Motor neuron (in vitro differentiated cells): ENCODE results near the gene URM1. TPM values are rescaled to one million over a fixed set of nuclear protein-coding genes. Genes with fewer than 3 reads are reported as not detected.
A peak's percentile ranks its signal among the peaks of the same experiment; 100 is the strongest.

Experiments
- ATAC-seq, 8 experiments: fragments of 200-7000 bp; cut with Tn5 transposase; replicated peaks in 6 of 8; 2 replicates each; pipeline ENCODE4 v1.8.0; 2021; ENCODE audit warnings: mild to moderate bottlenecking in 8 of 8, moderate library complexity in 8 of 8
- H3K27ac ChIP-seq, 2 donors: fragments of 250-450 bp; sonication (Bioruptor Pico); 2 replicates each; pipeline ENCODE4 v1.9.0; 2021; ENCODE audit warnings: antibody characterized with exemption in 2 of 2, mild to moderate bottlenecking in 2 of 2, moderate library complexity in 1 of 2
- H3K4me1 ChIP-seq, 2 donors: fragments of 250-450 bp; sonication (Bioruptor Pico); replicated peaks in 1 of 2; 2 replicates each; pipeline ENCODE4 v1.6.1; 2021; ENCODE audit warnings: antibody characterized with exemption in 2 of 2, mild to moderate bottlenecking in 2 of 2, moderate library complexity in 1 of 2
- H3K4me3 ChIP-seq, 5 donors: fragments of 250-450 bp; sonication (Bioruptor Pico); 2 replicates each; pipeline ENCODE4 v1.9.0; 2021; ENCODE audit warnings: antibody characterized with exemption in 5 of 5, mild to moderate bottlenecking in 5 of 5, moderate library complexity in 4 of 5
- WGBS, 10 experiments: fragments of 450-650 bp; shearing (Covaris generic); methylation state at CpG; one replicate each; pipeline ENCODE4 v1.0.0; 2022; 5-methylcytosine and 5-hydroxymethylcytosine counted together
- in situ Hi-C, 9 experiments: fragments of 400-800 bp; cut with MboI; loops; one replicate each; pipeline ENCODE4 v1.15.0; 2021; ENCODE audit warnings: low sequenced_read_pairs in 9 of 9, low pct_unique_long_range_greater_than_20kb in 2 of 9; ENCODE audit not compliant: unreplicated experiment in 9 of 9
- total RNA-seq, 8 experiments: library from RNA; unstranded; fragments of 300-600 nt; gene quantifications; 2 replicates each; pipeline versions ENCODE4 v1.2.3 to v1.2.4, GENCODE V29; 2022

The URM1 gene
- total RNA-seq, 8 experiments from 2014 or later: 32.0 to 57.2 (median 44.4) TPM

DNA sequence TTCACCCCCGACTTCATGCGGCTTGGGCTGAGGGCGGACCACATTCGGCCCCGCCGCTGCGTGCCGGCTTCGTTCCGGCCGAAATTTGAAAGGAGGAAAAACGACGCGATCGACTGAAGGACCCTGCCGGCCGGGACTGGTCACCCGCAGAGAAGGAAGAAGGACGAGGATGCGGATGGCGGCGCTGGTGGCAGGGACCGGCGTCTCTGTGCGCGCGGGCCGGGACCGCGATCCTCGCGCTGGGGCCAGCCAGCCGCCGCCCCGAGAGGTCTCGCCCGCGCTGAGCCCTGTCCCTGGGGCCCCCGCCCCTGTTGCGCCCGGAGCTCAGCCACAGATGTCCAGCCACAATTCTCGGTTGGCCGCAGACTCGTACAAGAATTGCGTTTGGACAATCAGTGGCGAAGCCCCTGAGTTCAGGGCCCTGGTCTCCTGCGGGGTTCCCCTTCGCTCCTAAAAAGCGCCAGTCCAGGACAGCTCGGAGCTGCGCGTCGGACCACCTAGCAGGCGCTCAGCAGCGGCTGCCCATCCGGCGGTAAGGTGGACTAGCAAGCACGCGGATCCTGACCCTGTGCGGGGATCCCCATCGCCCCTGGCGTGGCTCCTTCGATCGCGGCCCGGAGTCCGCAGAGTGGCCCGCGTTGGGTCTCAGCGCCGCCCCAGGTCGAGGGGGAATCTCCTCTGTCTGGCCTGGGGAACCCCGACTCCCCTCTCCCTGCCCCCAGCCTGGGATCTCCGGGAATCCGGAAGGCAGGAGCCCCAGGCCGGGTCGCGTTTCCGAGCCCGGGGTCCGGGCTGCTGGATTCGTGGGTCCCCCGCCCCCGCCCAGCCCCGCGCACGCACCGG is 21.3 kb downstream of the URM1 start:
- in situ Hi-C loops: no loop called here
- whole genome bisulfite sequencing, 10 experiments: 0 to 100% (median 4%) methylated on average over 3 to 19 of the region's 88 CpGs; no CpG with 5 or more reads in 6 of the 10 experiments
- H3K4me1 ChIP-seq: peaks cover 57 to 59% of the 10 kb centered on the region in 2 donors
- peak in 5 of 8 experiments; percentile 5 to 18 (median 9) for ATAC-seq
- peak overlapping the region; percentile 98 for H3K27ac ChIP-seq
- peak overlapping the region; percentile 50 to 92 (median 67) for H3K4me3 ChIP-seq

DNA sequence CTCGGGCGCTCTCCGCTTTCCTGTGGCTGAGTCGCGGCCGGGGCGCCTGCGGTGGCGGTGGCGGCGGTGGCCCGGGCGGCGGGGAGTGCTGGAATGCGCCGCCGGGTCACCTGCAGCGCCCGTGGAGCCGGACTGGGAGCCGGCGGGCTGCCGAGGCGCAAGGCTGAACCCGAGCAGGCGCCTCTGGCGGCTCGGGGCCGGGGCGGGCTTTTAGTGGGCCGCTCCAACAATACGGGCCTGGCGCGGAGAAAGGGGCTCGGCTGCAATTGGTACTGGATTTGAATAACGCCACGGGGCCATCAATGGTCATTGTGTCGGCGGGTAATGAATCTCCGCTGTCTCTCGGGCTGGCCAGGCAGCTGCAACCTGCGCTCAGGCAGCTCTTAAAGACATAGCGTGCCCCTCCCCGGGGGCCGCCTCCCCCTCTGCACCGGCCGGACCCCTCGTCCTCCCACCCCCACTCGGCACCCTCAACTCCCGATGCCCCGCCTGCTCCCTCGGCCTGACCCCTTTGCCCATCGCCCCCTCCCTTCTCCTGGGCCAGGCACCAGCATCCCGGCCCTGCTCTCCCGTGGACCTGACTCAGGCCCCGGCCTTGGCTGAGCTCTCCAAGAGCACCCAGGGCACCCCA is 22.1 kb downstream of the URM1 start:
- Histone ChIP-seq H3K4me1 (peaks cover 54 to 56% of the 10 kb centered on the region in 2 donors), H3K4me3 (peak overlapping the region; percentile 50 to 92 (median 67)), H3K27ac (peak overlapping the region; percentile 98)
- in situ Hi-C loops: no loop called here
- peak in 5 of 8 experiments; percentile 68 to 74 (median 70) for ATAC-seq
- 0% methylated on average over 1 of the region's 56 CpGs; no CpG with 5 or more reads in 9 of the 10 experiments for WGBS, 10 experiments

DNA sequence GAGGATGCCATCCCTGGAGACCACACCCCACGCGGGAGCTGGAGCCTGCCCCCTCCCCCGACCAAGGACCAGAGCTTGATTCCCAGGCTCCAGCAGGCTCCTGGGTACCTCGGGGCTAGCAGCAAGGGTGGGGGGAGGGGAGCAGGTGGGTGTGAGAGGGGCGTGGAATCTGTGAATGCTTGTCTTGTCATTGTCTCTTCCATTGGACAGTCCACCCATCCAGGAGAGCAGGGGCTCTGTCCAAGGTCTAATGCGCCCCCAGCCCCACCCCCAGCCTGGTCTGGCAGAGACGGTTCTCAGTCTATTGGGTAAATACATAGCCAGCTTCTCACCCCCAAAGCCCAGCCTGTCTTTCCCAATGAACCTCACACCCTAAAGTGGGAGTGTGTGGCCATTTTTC is 22.8 kb downstream of the URM1 start:
- Histone ChIP-seq H3K27ac (peak overlapping the region; percentile 98), H3K4me3 (peak overlapping the region; percentile 50 to 92 (median 67)), H3K4me1 (peaks cover 47 to 49% of the 10 kb centered on the region in 2 donors)
- peak in 5 of 8 experiments; percentile 15 to 49 (median 48) for ATAC-seq
- no CpG with 5 or more reads among the region's 7 CpGs for WGBS, 10 experiments
- in situ Hi-C loops: no loop called here

DNA sequence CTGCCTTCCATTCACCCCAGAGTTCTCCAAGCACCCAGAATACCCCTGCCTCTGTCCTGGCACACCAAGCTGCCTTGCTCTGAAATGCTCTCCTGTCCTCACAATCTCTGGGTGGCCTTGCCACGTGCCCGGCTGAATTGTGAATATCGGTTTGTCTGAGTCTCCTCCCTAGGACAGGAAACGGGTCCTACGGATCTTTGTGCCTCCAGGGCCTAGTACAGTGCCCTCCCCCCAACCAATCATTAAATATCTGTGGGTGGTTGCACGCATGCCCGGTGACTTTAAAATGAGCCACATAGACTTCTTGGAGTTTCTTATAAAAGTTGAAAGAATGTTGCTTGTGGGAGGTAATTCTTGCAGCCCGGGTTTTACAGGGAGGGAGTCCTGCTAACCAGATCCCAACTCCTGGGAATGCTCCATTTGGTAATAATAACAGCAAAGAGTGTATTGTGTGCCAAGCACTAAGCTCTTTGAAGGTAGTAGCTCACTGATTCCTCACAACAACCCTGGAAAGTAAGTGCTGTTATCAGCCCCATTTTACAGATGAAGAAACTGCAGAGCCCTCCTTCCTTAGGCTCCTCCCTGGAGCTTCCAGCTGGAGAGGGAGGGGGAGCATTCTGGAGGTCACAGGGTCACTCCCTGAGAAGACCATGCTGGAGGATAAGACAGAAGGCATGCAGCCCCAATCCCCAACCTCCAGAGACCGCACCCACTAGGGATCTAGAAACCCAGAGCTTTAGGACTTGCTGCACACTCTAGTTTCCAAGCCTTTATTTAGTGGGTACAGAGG is 23.4 kb downstream of the URM1 start:
- ATAC-seq: peak in 3 of 8 experiments; percentile 16 to 28 (median 27)
- in situ Hi-C loops: no loop called here
- H3K27ac ChIP-seq: peak overlapping the region; percentile 98
- no peak overlapping the region for H3K4me3 ChIP-seq
- peaks cover 41 to 43% of the 10 kb centered on the region in 2 donors for H3K4me1 ChIP-seq
- WGBS, 10 experiments: 0 to 29% (median 17%) methylated on average over 1 to 5 of the region's 9 CpGs; no CpG with 5 or more reads in 3 of the 10 experiments

DNA sequence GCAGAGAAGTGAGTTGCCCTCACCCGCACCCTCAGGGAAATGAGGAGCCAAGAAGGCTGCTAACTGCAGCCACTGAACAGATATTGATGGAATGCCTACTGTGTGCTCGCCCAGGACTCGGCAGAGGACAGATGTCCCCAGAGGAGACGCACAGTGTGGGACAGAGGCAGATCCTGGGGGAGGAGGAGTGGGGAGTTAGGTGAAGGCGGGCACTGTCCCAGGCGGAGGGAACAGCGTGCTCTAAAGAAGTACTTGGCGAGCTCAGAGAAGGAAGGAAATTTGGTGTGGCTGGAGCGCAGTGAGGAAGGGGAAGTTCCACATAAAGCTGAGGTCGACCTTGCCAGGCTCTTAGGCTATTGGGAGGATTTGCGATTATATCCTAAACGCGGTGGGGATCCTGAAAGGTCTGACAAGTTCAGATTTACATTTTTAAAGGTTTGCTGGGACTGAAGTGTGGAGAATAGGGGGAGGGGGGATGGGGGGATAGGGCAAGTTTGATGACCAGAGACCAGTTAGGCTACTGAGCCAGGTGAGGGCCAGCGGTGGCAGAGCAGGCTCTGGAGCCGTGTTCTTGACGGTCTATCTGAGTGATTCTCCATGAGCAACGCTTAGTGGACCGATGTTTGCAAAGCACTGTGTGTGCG is 25.9 kb downstream of the URM1 start:
- WGBS, 10 experiments: 0 to 83% (median 27%) methylated on average over 1 to 9 of the region's 19 CpGs; no CpG with 5 or more reads in 4 of the 10 experiments
- peak in 3 of 8 experiments; percentile 17 to 42 (median 36) for ATAC-seq
- H3K27ac ChIP-seq: no peak overlapping the region
- no peak overlapping the region for H3K4me3 ChIP-seq
- in situ Hi-C loops: no loop called here
- peaks cover 20 to 25% of the 10 kb centered on the region in 2 donors for H3K4me1 ChIP-seq

DNA sequence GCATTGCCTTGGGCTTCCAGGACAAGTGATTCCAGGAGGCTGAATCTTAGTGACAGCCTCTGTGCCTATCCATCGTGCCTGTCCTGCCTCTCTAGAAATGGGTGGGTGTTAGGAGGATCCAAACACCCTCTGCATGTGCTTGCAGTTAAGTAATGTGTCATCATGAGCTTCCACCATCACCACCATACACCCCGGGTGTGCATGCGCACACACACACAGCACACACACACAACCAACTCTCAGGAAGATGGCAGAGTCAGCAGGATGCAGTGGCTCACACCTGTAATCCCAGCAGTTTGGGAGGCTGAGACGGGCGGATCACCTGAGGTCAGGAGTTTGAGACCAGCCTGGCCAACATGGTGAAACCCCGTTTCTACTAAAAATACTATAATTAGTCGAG is 26.7 kb downstream of the URM1 start:
- peak in 2 of 8 experiments; percentile 23 to 46 for ATAC-seq
- in situ Hi-C loops: no loop called here
- WGBS, 10 experiments: 0 to 100% (median 52%) methylated on average over 1 to 4 of the region's 7 CpGs; no CpG with 5 or more reads in 3 of the 10 experiments
- Histone ChIP-seq H3K27ac (no peak overlapping the region), H3K4me3 (no peak overlapping the region), H3K4me1 (peaks cover 20 to 25% of the 10 kb centered on the region in 2 donors)

DNA sequence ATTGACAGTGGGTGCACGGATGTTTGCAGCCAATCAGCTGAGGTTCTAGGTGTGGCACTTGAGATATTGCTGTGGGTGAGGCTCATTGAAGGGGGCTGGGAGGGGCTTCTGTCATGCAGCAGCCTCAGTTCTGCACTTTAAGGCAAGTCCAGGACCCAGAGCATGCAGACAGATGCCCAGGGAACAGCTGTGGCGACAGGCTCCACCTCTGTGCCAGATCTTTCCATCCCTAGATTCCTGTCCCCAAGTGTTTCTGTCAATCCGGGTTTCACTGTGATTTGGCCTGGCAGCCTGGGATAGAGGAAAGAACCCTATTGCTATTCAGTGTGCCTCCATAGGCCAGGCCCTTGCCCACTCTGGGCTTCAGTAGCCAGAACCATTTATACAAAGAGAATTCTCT is 28.7 kb downstream of the URM1 start:
- Histone ChIP-seq H3K4me3 (no peak overlapping the region), H3K4me1 (peaks cover 16 to 20% of the 10 kb centered on the region in 2 donors), H3K27ac (no peak overlapping the region)
- 0 to 100% (median 100%) methylated on average over 1 to 2 of the region's 3 CpGs; no CpG with 5 or more reads in 5 of the 10 experiments for WGBS, 10 experiments
- in situ Hi-C loops: loop anchor here in 1 of 9 experiments (25.0 kb wide), 1 partner anchor 113 kb away; the partner anchor contains the start of genes GOLGA2 and SWI5
- no peak for ATAC-seq

DNA sequence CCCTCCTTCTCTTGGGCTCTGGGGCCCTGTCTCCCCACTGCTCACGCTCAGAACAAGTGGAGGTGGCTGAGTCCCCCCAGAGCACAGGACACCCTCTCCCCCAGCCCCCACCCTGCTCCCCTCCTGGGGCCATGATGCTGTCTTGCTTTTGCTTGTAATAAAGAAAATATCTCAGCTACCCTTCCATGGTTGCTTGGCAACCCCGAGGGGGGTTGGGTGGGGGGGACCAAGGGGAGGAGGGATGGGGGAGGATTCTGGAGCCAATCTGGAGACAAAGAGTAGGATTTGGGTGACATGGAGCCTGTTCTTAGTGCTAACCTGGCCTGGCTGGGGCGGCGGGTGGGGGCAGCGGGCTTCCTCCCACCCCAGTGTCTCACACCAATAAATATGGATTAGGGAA is 33.4 kb downstream of the URM1 start:
- no CpG with 5 or more reads among the region's 5 CpGs for WGBS, 10 experiments
- in situ Hi-C loops: loop anchor here in 1 of 9 experiments (25.0 kb wide), 1 partner anchor 117 kb away; the partner anchor contains the start of genes GOLGA2 and SWI5
- H3K27ac ChIP-seq: peak overlapping the region; percentile 66 to 78
- ATAC-seq: peak in 5 of 8 experiments; percentile 8 to 24 (median 15)
- H3K4me3 ChIP-seq: no peak overlapping the region
- peaks cover 49 to 50% of the 10 kb centered on the region in 2 donors for H3K4me1 ChIP-seq

DNA sequence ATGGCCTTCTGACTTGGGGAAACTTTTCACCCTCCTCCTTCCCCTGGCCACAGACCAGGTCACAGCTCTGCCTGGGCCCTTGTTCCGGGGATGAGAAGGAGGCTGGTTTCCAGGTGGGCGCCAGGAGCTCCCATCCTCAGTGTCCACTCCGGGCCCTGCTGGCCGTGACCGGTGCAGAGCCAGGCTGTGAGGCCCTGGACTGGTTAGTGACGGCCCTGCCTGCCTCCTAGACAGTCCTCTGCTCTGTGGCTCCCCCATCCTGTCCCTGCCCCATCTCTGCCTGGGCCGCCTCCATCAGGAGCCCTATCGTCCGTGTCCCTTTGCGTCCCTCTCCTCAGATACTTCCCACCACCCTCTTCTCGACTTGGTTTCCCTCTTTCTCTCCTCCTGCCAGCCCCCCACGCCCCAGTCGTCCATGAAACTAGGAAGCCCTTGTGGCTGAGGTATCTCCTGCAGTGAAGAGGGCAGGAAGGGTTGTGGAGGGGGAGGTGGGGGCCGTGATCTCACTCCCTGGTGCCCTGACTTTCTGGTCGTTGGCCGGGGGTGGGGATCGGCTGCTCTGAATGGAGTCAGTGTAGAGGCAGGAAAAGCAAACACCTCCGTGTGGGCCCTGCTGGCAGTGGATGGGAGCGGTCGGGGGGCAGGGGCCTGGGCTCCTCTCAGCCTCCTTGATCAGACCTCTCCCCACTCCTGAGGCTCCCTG is 34.1 kb downstream of the URM1 start:
- in situ Hi-C loops: loop anchor here in 1 of 9 experiments (25.0 kb wide), 1 partner anchor 118 kb away; the partner anchor contains the start of genes GOLGA2 and SWI5
- H3K4me3 ChIP-seq: no peak overlapping the region
- H3K27ac ChIP-seq: peak overlapping the region; percentile 66 to 78
- H3K4me1 ChIP-seq: peaks cover 54 to 56% of the 10 kb centered on the region in 2 donors
- peak in 5 of 8 experiments; percentile 63 to 76 (median 71) for ATAC-seq
- 37 to 75% (median 40%) methylated on average over 1 to 7 of the region's 20 CpGs; no CpG with 5 or more reads in 6 of the 10 experiments for WGBS, 10 experiments

DNA sequence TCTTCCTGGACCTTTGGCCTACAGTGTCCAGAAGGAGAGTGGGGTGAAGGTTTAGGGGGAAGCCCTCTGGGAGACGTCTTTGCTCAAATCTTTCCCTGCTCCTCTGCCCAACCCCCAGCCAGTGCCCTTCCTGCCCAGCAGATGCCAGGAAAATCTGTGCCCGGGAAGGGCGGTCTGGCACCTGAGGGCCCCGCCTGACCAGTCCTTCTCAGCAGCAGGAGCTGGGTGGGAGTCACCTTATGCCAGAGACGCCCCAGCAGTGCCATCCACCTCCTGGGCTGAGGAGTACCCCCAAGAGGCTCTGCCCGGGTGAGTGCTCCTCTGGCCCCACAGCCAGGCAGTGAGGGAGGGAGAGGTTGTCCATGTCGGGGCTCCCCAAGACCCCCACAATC is 34.6 kb downstream of the URM1 start:
- no peak for ATAC-seq
- WGBS, 10 experiments: 0 to 60% methylated on average over 1 of the region's 7 CpGs; no CpG with 5 or more reads in 8 of the 10 experiments
- no peak overlapping the region for H3K4me3 ChIP-seq
- in situ Hi-C loops: loop anchor here in 1 of 9 experiments (25.0 kb wide), 1 partner anchor 118 kb away; the partner anchor contains the start of genes GOLGA2 and SWI5
- H3K27ac ChIP-seq: peak overlapping the region; percentile 18 to 78
- H3K4me1 ChIP-seq: peaks cover 54 to 58% of the 10 kb centered on the region in 2 donors

DNA sequence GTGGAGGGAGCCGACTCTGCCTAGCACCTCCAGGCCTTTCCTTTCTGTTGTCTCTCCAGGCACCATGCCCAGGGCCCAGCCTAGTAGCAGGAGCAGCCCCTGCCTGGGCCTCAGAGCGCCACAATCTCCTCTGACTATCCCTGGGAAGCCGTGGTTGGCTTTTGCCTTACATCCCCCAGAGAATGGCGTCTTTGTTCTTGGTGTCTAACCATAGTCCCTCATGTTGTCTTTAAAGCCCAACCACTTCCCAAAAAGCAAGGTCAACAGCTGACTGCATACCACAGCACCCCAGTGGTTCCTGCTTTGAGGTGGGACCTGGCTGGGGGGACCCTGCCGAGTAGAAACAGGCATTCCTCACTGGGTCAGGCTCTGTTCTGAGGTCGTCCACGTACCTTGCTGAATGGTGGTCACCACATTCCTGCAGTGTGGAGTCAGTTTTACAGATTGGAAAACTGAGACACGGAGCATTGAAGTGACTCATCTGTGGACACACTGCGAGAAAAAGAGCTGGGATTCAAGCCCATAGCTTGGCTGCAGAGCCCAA is 35.7 kb downstream of the URM1 start:
- 20 to 100% (median 61%) methylated on average over 1 to 4 of the region's 9 CpGs; no CpG with 5 or more reads in 2 of the 10 experiments for WGBS, 10 experiments
- H3K4me3 ChIP-seq: no peak overlapping the region
- ATAC-seq: peak in 1 of 8 experiments; percentile 13
- H3K4me1 ChIP-seq: peaks cover 54 to 61% of the 10 kb centered on the region in 2 donors
- H3K27ac ChIP-seq: no peak overlapping the region
- in situ Hi-C loops: loop anchor here in 1 of 9 experiments (25.0 kb wide), 1 partner anchor 120 kb away; the partner anchor contains the start of genes GOLGA2 and SWI5
